Kidney (tissue), 14 donors: Measurements from ENCODE around the gene HDAC6. TPM values are rescaled to one million over a fixed set of nuclear protein-coding genes. Genes with fewer than 3 reads are reported as not detected.

Experiments used
- DNase-seq, 5 donors: peaks; one replicate each; pipeline ENCODE4 v3.0.0-alpha.2; 2013 to 2020
- FAIRE-seq: peaks from 2 replicates; lab custom pipeline; 2012; peaks lifted over from hg19 to GRCh38; lab: Jason Lieb, UNC
- H3K27ac ChIP-seq, 2 donors: one replicate each; pipeline ENCODE4 v1.7.0; 2013; ENCODE audit warnings: low read depth in 2 of 2, low read length in 2 of 2, inconsistent platforms in 1 of 2
- H3K27me3 ChIP-seq: one replicate; pipeline ENCODE4 v1.7.1; 2013; ENCODE audit warnings: low read length, inconsistent platforms; ENCODE audit not compliant: control insufficient read depth, insufficient read depth
- H3K36me3 ChIP-seq, 3 donors: one replicate each; pipeline versions ENCODE4 v1.7.0 to v1.7.1; 2013; ENCODE audit warnings: low read length in 3 of 3, control low read depth in 1 of 3, inconsistent platforms in 1 of 3; ENCODE audit not compliant: insufficient read depth in 3 of 3, control insufficient read depth in 2 of 3
- H3K4me1 ChIP-seq, 3 donors: one replicate each; pipeline versions ENCODE4 v1.7.0 to v1.7.1; 2013; ENCODE audit warnings: low read length in 3 of 3, inconsistent platforms in 1 of 3, low read depth in 1 of 3; ENCODE audit not compliant: control insufficient read depth in 2 of 3, insufficient read depth in 2 of 3
- H3K4me3 ChIP-seq, 3 donors: one replicate each; pipeline versions ENCODE4 v1.7.0 to v1.8.1; 2013; ENCODE audit warnings: low read length in 3 of 3, control low read depth in 1 of 3, inconsistent platforms in 1 of 3
- H3K9ac ChIP-seq, 3 donors: one replicate each; pipeline versions ENCODE4 v1.7.0 to v1.7.1; 2013; ENCODE audit warnings: low read length in 3 of 3, control low read depth in 1 of 3, inconsistent platforms in 1 of 3
- H3K9me3 ChIP-seq, 3 donors: one replicate each; pipeline versions ENCODE4 v1.7.0 to v1.7.1; 2013; ENCODE audit warnings: low read length in 3 of 3, control low read depth in 1 of 3, inconsistent platforms in 1 of 3; ENCODE audit not compliant: control insufficient read depth in 2 of 3, insufficient read depth in 1 of 3
- intact Hi-C: fragments of 100-400 bp; cut with DNase I; formaldehyde crosslinking; loops from one replicate; pipeline ENCODE4 v1.11.1; 2022
- polyA plus RNA-seq: library from polyadenylated mRNA; stranded (reverse); fragments of 350-450 nt; fragmentation: Illumina TruSeq; extraction: RNeasy Lipid Tissue Mini Kit (QIAGEN cat#74804); gene quantifications from one replicate; pipeline ENCODE4 v1.2.3, GENCODE V29; 2014; ENCODE audit warnings: low read depth, low replicate concordance; ENCODE audit not compliant: insufficient read depth
- total RNA-seq: library from RNA; stranded (reverse); fragmentation: NEBNext Ultra II Directional; extraction: Animal tissue kit (Norgen Biotek cat#: 25700); gene quantifications from one replicate; pipeline ENCODE4 v1.2.1, GENCODE V29; 2021
- TF ChIP-seq, protein P1 (sequence below): IDR thresholded peaks from 3 replicates; pipeline ENCODE4 v1.5.1; 2012; ENCODE audit warnings: mild to moderate bottlenecking, moderate library complexity, borderline replicate concordance; ENCODE audit not compliant: insufficient read depth; ENCODE audit errors: extremely low read depth
- donor health status: control.
- donor health status: control.
- donor health status: control.
- donor health status: control.
- donor health status: control.
- donor health status: DM: yes; HTN: yes; CAD: no.
- donor health status: Normal renal cell carcinoma (clear cell type).

The HDAC6 gene
- total and polyA plus RNA-seq, 2 donors from 2014 or later: 96.9 to 123 TPM

DNA sequence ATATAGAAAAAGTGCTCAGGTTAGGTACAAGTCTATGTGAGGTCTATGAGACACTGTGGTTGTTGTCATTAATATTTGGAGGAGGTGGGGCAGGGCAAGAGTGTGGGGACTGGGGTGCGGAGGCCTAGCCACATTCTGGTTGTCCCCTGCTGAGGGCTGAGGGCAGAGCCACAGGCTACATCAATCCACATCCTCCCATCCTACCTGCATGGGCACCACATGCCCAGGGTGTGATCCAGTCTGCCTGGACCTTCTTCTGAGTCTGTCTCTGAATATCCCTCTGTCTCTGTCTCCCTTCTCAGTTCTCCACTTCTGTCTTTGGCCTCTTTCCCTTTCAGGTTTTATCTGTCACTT, 16.7 kb upstream of the HDAC6 start:
- Histone ChIP-seq H3K27me3 (no peaks in the 10 kb centered on the region), H3K27ac (no peak overlapping the region), H3K9me3 (no peaks in the 10 kb centered on the region), H3K4me3 (no peak overlapping the region), H3K4me1 (no peaks in the 10 kb centered on the region), H3K9ac (no peak overlapping the region), H3K36me3 (no peaks in the 10 kb centered on the region)
- DNase-seq (no peak), FAIRE-seq (no peak)
- intact Hi-C loops: no loop called here
- TF ChIP-seq, protein P1, sequence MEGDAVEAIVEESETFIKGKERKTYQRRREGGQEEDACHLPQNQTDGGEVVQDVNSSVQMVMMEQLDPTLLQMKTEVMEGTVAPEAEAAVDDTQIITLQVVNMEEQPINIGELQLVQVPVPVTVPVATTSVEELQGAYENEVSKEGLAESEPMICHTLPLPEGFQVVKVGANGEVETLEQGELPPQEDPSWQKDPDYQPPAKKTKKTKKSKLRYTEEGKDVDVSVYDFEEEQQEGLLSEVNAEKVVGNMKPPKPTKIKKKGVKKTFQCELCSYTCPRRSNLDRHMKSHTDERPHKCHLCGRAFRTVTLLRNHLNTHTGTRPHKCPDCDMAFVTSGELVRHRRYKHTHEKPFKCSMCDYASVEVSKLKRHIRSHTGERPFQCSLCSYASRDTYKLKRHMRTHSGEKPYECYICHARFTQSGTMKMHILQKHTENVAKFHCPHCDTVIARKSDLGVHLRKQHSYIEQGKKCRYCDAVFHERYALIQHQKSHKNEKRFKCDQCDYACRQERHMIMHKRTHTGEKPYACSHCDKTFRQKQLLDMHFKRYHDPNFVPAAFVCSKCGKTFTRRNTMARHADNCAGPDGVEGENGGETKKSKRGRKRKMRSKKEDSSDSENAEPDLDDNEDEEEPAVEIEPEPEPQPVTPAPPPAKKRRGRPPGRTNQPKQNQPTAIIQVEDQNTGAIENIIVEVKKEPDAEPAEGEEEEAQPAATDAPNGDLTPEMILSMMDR: no peak

GRCh38 chrX:48785540-48786214, 16.2 kb upstream of the HDAC6 start:
- Histone ChIP-seq H3K4me3 (no peak overlapping the region), H3K36me3 (no peaks in the 10 kb centered on the region), H3K9ac (no peak overlapping the region), H3K4me1 (no peaks in the 10 kb centered on the region), H3K27me3 (no peaks in the 10 kb centered on the region), H3K9me3 (no peaks in the 10 kb centered on the region), H3K27ac (no peak overlapping the region)
- TF ChIP-seq, protein P1: no peak
- FAIRE-seq (no peak), DNase-seq (no peak)
- intact Hi-C loops: no loop called here

GRCh38 chrX:48786341-48786800, 15.5 kb upstream of the HDAC6 start, which contains the start of gene GATA1:
GATA1 (plus strand) TSS chrX:48786590; CDS start chrX:48791110, 4,520 bp downstream.
- TF ChIP-seq, protein P1: no peak
- FAIRE-seq (no peak), DNase-seq (no peak)
- intact Hi-C loops: no loop called here
- Histone ChIP-seq H3K27ac (no peak within 1 kb of the TSS), H3K9ac (no peak within 1 kb of the TSS), H3K9me3 (no peaks in the 10 kb centered on the region), H3K27me3 (no peaks in the 10 kb centered on the region), H3K36me3 (no peaks in the 10 kb centered on the region), H3K4me3 (no peak within 1 kb of the TSS), H3K4me1 (no peaks in the 10 kb centered on the region)
